DLD1 (cell line): ENCODE data around the gene DDHD1.
"Not testable (repeated sequence)": the region's sequence is repeated elsewhere in the genome, so short reads cannot be mapped to it uniquely, and the experiment has no call there.

Experiments
- in situ Hi-C: cut with HindIII; loops from 2 replicates; pipeline ENCODE4 v1.10.0; 2017; ENCODE audit warnings: low sequenced_read_pairs

The DDHD1 gene

DNA sequence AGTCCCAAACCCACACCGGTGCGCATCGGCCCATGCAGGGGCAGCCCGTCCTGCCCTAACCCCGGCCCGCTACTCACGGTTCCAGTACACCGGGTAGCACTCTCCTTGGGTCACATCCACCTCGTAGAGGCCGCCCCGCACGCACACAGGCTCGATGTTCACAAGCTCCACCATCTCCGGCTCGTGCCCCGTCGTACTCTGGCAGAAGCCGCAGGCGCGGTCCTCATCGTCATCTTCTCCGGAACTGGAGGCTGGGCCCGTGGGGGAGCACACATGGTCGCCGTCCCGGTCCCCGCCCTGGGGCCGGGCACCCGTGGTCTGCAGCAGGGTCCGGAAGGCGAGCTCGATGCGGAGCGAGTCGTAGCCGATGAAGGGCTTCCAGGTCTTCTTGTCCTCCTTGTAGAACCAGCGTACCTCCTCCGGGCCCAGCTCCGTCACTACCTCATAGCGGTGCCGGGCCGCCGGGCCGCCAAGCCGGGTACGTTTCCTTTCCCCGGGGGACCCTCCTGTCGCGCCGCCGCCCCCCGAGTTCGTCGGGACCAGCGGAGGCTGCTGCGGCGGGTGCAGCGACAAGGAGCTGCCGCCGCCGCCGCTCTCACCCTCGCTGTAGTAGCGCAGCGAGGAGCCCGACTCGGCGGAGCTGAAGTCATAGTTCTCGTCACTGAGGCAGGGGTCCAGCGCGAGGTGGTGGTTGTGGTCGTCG, 788 bp downstream of the DDHD1 start:
- in situ Hi-C loops, result no loop called here

DNA sequence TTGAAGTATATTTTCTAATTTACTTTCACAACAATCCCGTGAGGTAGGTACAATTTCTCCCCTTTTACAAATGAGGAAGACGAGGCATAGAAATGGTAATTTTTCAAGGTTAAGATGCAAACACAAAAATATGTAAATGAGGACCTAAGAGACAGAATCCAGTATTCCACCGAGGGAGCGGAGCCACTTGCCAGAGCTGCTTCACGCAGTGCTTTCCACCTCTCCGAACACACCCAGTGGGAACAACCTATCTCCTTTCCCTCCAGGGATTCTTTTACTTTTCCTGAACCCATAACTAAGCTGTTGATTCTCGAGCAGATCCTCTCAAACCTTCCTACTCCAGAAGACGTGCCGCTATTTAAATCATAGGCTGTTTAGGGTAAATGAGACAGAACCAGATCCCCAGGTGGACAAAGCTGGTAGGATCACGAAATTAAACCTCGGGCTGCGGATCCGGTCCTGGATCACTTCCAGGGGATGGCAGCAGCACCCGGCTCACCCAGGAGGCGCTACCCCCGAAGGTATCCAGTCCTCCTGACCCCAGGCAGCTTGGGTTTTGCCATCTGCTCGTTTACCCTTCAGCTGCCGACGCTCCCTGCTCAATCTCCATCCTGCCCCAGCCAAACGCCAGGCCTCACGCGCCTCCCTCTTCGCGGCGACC, 1.5 kb downstream of the DDHD1 start:
- in situ Hi-C loops, result no loop called here

DNA sequence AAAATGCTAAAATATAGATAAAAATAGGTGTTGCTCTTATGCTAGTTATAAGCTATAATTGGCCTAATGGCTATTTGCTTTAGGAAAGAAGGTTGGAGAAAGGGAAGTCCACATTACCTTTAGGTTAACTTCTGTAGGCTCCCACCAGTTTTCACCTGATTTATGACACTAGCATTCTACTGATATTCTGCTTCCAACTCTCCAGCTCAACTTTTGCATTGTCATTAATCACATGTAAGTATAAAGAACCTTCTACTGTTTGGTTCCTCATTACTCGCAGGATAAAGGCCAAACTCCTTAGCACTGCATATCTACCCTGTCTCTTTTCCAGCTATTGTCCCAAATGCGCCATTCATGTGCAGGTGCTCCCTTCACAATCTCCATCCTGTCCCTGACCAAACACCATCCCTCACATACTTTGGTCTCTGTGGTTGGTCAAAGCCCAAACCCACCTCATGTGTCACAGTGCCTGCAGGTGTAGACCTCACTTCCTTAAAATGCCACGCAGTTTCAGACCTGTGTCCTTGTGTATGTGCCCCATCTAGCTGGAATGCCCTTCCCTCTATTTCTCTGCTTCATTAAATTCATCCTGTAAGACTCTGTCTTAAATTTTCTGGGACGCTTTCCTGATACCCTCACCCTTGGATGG, 3.3 kb downstream of the DDHD1 start:
- in situ Hi-C loops, result no loop called here

DNA sequence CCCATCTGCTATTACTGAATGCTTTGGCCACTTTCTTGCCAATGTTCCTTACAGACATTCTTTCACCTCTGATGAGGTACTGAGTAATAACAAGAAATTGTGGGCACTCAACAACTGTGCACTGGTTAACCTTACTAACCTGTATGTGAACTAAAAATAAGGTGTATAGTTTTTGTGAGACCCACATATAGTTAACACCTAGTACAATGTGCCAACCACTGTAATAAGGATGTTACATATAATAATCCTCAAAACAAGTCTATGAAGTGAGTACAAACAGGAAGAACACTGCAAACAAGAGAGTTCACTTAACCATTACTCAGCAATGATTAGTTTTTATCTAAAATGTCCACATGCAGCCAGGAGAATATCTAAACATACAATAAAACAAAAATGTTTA, 4.5 kb downstream of the DDHD1 start:
- in situ Hi-C loops, result no loop called here

DNA sequence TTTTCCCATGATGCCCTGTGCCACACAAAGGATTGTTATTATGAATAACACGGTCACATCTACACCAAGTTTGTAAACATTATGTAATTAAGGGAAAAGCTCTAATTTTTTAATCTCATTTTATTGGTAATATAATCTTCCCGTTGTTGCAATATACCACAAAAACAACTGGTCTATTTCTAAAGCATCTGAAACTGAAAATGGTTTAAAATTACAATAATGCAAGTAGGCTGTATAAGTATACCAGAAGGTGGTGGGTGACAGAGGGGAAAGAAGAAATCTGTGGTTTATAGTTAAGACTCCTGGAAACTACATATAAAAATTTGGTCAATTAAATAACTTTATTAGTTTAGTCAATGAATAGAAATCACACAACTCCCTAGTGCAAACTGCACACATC, 5.2 kb downstream of the DDHD1 start:
- in situ Hi-C loops, result no loop called here

DNA sequence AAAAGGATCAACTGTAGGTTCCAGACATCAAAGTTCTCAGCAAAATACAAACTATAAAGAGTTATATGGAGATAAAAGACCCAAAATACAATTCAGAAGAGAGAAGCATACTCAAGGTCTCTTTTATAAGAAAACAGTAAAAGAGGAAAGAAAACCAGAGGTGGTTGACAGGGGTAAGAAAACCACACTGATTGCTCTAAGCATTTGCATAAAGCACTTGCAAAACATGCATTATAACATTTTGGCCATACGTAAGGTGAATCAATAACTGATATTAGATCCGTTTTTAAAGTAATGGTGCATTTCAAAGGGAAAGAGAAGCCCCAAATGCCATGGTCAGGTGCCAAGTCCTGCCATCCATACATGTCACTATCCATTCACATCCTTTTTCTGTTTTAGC, 5.9 kb downstream of the DDHD1 start:
- in situ Hi-C loops, result no loop called here

DNA sequence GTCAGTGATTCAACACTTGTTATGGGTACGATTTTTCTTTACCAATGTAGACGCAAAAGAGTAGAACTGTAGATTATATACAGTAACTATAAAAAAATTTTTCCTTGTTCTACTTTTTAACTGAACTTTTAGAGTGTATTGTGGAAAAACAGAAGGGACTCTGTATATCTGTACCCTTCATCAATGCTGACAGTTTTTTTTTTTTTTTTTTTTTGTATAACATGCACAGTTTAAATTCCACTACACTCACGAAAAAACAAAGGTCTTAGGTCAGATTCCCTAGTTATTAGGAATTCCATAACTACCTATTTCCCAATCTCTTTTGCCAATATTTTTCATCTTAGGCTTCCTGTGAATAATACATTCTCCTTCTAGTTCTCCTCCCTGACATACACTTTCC, 6.4 kb downstream of the DDHD1 start:
- in situ Hi-C loops, result no loop called here

DNA sequence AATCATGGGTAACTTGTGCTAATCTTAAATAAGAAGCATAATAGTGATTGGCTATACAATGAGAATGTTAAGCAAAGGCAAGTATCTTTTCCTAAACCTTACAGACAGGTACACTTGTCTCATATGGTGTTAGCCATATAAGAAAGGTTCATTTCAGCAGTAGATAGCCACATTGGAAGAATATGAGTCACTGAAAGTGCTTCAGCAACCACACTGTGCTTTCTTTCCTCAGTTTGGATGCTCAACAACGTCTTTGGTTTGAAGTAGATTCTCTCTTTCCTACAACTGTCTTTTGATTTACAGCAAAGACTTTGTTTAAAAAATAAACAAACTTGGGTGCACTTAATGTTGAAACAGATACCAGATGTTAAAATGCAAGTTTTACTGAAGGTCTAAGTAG, 8.9 kb downstream of the DDHD1 start:
- in situ Hi-C loops, result no loop called here

DNA sequence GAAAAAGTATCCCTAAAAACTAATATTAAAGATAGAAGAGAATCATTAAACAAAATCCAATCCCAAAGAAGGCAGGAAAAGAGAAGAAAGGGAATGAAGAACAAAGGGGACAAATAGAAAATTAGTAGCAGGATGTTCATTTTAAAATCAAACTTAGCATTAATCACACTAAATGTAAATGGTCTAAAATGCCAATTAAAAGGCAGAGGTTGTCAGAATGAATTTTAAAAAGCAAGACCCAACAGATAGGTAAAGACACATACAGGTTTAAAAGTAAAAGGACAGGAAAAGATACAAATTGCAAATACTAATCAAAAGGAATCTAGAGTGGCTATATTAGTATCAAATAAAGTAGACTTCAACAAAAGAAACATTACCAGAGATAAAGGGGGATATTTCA, 12.5 kb downstream of the DDHD1 start:
- in situ Hi-C loops, result no loop called here

DNA sequence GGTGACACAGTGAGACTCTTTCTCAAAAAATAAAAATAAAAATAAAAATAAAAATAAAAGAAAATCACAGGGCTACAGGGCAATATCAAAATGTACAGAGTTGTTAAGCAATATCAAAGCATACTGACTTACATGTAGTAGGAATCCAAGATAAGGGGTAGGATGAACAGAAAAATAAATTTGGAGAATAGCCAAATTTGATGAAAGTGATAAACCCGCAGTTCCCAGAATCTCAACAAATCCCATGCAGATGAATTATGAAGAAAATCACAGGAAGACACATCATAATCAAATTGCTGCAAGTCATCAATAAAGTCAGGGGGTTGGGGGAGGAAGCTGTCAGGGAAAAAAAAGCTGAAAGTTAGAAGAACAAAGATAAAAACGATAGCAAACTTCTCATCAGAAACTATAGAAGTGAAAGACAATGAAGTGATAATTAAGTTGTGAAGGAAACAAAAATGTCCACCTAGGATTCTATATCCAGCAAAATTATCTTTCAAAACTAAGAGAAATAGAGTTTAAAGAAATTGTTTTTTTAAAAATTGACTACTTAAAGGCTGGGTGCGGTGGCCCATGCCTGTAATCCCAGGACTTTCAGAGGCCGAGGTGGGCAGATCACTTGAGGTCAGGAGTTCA, 15.4 kb downstream of the DDHD1 start:
- in situ Hi-C loops, result no loop called here

DNA sequence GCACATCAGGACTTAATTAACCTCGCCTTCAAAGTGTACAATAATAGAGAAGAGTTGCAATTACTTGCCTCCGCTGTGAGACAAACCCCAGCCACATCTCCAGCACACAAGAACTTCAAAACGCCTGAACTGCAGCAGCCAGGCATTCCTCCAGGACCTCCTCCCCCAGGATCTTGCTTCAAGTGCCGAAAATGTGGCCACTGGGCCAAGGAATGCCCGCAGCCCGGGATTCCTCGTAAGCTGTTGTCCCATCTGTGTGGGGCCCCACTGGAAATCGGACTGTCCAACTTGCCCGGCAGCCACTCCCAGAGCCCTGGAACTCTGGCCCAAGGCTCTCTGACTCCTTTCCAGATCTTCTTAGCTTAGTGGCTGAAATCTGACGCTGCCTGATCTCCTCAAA, 22.6 kb downstream of the DDHD1 start:
- in situ Hi-C loops, result not testable (repeated sequence)

DNA sequence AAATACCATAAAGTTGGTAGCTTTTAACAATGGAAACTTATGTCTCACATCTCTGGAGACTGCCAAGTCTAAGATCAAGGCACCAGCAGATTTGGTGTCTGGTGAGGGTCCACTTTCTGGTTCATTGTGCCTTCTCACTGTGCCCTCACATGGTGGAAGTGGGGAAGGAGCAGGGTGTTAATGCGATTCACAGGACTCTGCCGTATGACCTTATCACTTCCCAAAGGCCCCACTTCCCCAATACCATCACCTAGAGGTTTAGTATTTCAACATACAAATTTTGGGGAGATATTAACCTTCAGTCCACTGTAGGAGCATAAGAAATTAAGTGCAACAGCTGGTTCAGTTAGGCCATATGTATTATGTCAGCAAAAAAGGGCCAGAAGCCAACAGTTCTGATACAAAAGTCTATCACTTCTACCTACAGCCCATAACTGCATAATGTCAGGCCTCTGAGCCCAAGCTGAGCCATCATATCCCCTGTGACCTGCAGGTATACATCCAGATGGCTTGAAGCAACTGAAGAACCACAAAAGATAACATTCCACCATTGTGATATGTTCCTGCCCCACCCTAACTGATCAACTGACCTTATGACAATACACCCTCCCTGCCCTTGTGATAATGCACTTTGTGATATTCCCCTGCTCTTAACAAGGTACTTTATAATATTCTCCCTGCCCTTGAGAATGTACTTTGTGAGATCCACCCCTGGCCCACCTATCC, 24.7 kb downstream of the DDHD1 start:
- in situ Hi-C loops, result no loop called here

DNA sequence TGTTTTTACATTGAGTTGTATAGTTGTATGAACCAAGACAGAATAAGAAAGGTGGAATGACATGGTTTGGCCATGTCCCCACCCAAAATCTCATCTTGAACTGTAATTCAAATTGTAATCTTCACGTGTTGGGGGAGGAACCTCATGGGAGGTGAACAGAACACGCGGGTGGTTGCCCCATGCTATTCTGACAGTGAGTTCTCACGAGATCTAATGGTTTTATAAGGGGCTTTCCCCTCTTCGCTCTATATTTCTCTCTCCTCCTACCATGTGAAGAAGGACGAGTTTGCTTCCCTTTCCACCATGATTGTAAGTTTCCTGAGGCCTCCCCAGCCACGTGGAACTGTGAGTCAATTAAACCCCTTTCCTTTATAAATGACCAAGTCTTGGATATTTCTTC, 25.3 kb downstream of the DDHD1 start:
- in situ Hi-C loops, result no loop called here

DNA sequence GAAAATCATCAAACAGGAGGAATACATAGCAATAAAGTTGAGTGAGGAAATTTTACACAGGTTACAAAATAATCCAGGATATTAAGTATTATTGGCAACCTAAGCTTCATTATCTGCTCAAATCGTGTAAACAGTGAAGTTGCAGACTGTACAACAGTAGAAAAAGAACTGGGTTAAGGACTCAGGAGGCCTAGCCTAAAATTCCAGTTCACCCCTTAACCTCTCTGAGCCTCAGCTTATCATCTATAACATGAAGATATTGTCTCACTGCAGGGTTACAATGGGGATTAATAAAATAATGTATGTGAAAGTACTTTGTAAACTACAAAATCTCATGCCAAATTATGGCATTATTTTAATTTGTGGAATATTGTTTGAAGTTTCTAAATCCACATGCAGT, 26.0 kb downstream of the DDHD1 start:
- in situ Hi-C loops, result no loop called here

DNA sequence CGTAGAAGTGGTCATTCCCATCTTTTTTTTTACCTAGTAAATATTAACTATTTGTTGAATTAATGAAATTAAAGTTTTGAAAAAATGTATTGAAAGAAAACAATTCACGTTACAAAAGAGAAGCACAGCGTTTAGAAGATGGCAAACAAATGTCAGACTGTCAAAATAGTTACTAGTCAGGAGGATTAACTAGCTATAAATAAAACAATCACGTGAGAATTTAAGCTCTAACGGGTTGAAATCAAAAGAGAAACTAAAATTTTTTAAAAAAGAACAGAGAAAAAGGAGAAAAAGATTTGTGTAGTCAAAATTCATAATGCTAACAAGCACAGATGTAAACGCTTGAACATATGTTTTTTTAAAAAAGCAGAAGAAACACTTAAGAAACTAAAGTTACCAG, 26.4 kb downstream of the DDHD1 start:
- in situ Hi-C loops, result no loop called here

DNA sequence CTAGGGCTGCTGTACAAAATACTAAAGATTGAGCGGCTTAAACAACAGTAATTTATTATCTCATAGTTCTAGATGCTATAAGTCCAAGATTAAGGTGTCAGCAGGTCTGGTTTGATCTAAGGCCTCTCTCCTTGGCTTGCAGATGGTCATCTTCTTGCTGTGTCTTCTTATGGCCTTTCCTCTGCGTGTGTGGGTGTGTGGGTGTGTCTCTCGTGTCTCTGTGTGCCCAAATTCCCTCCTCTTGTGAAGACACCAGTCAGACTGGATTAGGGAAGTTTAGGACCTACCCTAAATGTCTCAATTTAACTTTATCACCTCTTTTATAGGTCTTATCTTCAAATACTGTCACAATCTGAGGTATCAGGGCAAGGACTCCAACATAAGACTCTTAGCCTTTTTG, 28.3 kb downstream of the DDHD1 start:
- in situ Hi-C loops, result no loop called here

DNA sequence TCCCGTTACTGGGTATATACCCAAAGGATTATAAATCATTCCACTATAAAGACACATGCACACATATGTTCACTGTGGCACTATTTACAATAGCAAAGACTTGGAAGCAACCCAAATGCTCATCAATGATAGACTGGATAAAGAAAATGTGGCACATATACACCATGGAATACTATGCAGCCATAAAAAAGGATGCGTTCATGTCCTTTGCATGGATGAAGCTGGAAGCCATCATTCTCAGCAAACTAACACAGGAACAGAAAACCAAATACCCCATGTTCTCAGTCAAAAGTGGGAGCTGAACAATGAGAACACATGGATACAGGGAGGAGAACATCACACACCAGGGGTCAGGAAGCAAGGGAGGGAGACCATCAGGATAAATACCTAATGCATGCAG, 31.7 kb downstream of the DDHD1 start:
- in situ Hi-C loops, result not testable (repeated sequence)

DNA sequence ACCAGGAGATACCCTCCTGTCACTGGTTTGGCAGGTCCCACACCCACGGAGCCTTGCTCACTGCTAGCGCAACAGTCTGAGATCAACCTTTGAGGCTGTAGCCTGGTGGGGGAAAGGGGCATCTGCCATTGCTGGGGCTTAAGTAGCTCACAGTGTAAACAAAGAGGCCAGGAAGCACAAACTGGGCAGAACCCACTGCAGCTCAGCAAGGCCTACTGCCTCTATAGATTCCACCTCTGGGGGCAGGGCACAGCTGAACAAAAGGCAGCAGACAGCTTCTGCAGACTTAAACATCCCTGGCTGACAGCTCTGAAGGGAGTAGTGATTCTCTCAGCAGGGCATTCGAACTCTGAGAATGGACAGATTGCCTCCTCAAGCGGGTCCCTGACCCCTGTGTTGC, 35.6 kb downstream of the DDHD1 start:
- in situ Hi-C loops, result not testable (repeated sequence)

DNA sequence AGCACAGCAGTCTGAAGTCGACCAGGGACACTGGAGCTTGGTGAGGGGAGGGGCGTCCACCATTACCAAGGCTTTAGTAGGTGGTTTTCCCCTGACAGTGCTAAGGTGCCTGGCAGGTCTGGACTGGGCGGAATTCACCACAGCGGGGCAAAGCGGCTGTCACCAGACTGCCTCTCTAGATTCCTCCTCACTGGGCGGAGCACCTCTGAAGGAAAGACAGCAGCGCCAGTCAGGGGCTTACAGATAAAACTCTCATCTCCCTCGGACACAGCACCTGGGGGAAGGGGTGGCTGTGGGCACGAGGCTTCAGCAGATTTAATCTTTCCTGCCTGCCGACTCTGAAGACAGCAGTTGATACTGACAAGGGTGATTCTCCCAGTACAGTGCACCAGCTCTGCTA, 39.1 kb downstream of the DDHD1 start:
- in situ Hi-C loops, result no loop called here

DNA sequence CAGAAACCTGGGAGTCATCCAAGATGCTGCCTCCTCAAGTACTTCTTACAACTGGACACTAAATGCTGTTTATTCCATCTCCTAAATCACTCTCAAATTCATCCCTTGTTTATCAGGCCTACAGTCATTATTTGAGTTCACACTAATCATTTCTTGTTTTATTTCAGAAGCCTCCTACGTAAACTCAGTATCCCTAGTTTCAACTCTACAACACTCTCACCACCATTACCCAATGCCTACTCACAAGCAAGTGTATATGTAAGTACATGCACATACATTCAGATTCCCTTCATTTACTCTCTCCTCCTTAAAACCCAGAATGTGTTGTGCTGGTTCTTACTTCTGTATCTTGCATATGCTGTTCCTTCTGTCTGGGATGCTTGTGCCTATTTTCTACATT, 43.0 kb downstream of the DDHD1 start:
- in situ Hi-C loops, result no loop called here
